Naive thymus-derived CD4-positive, alpha-beta T cell (primary cell): ENCODE results near the gene BATF2. TPM values are rescaled to one million over a fixed set of nuclear protein-coding genes. Genes with fewer than 3 reads are reported as not detected.
"Not testable (repeated sequence)": the region's sequence is repeated elsewhere in the genome, so short reads cannot be mapped to it uniquely, and the experiment has no call there.

Source experiments
- ATAC-seq: fragments of 150-1000 bp; cut with Tn5 transposase; 2 replicates; pipeline ENCODE4 v1.10.0; 2021; ENCODE audit warnings: mild to moderate bottlenecking, moderate library complexity
- CTCF ChIA-PET: fragments of 350-600 bp; sonication (Branson Sonifier 250); formaldehyde crosslinking; loops from one replicate; lab custom pipeline; 2021; ENCODE audit warnings: antibody characterized with exemption; lab: Charles Lee
- POLR2A ChIA-PET: fragments of 350-600 bp; sonication (Branson Sonifier 250); formaldehyde crosslinking; loops from one replicate; lab custom pipeline; 2021; ENCODE audit warnings: antibody characterized with exemption, inconsistent platforms; lab: Charles Lee
- DNase-seq, 9 donors: peaks; one replicate each; pipeline versions ENCODE4 v3.0.0 to v3.0.0-alpha.2; 2020 to 2022; ENCODE audit warnings: mixed read lengths in 1 of 9
- H3K27ac ChIP-seq: one replicate; pipeline ENCODE4 v1.7.0; 2013; ENCODE audit warnings: mild to moderate bottlenecking, low read depth, low read length, moderate library complexity
- H3K27me3 ChIP-seq, 2 donors: one replicate each; pipeline ENCODE4 v1.7.0; 2013; ENCODE audit warnings: low read length in 2 of 2, mild to moderate bottlenecking in 2 of 2, moderate library complexity in 2 of 2; ENCODE audit not compliant: control insufficient read depth in 2 of 2, insufficient read depth in 2 of 2
- H3K36me3 ChIP-seq, 3 experiments: 1 replicate in 2 of 3; 2 replicates in 1 of 3; pipeline ENCODE4 v1.7.0; 2013; ENCODE audit warnings: low read length in 3 of 3, mild to moderate bottlenecking in 3 of 3, moderate library complexity in 1 of 3; ENCODE audit not compliant: insufficient read depth in 3 of 3, control insufficient read depth in 2 of 3
- H3K4me1 ChIP-seq, 2 donors: one replicate each; pipeline ENCODE4 v1.7.0; 2013; ENCODE audit warnings: low read length in 2 of 2, mild to moderate bottlenecking in 2 of 2, moderate library complexity in 1 of 2; ENCODE audit not compliant: control insufficient read depth in 2 of 2, insufficient read depth in 2 of 2
- H3K4me3 ChIP-seq: 2 replicates; pipeline ENCODE4 v1.7.0; 2013; ENCODE audit warnings: mild to moderate bottlenecking, low read length
- H3K9me3 ChIP-seq, 3 experiments: 1 replicate in 2 of 3; 2 replicates in 1 of 3; pipeline ENCODE4 v1.7.0; 2013; ENCODE audit warnings: low read length in 3 of 3; ENCODE audit not compliant: control insufficient read depth in 2 of 3
- H3K27ac Mint-ChIP-seq, 9 donors: one replicate each; pipeline ENCODE4 v1.8.0; 2020 to 2022; ENCODE audit warnings: mixed read lengths in 9 of 9, mild to moderate bottlenecking in 8 of 9, moderate library complexity in 5 of 9, inconsistent platforms in 2 of 9
- H3K27me3 Mint-ChIP-seq, 5 donors: one replicate each; pipeline ENCODE4 v1.8.0; 2021 to 2022; ENCODE audit warnings: mixed read lengths in 5 of 5, mild to moderate bottlenecking in 1 of 5
- H3K36me3 Mint-ChIP-seq, 5 donors: one replicate each; pipeline ENCODE4 v1.8.0; 2020 to 2022; ENCODE audit warnings: mixed read lengths in 5 of 5, mild to moderate bottlenecking in 3 of 5, inconsistent platforms in 1 of 5
- H3K4me1 Mint-ChIP-seq, 7 donors: one replicate each; pipeline ENCODE4 v1.8.0; 2020 to 2022; ENCODE audit warnings: mixed read lengths in 7 of 7, mild to moderate bottlenecking in 3 of 7, inconsistent platforms in 1 of 7
- H3K4me3 Mint-ChIP-seq, 10 donors: one replicate each; pipeline ENCODE4 v1.8.0; 2020 to 2022; ENCODE audit warnings: mild to moderate bottlenecking in 10 of 10, mixed read lengths in 10 of 10, moderate library complexity in 6 of 10, inconsistent platforms in 2 of 10
- H3K9me3 Mint-ChIP-seq, 11 donors: one replicate each; pipeline ENCODE4 v1.8.0; 2020 to 2022; ENCODE audit warnings: mixed read lengths in 11 of 11, mild to moderate bottlenecking in 4 of 11, inconsistent platforms in 1 of 11, moderate library complexity in 1 of 11
- intact Hi-C, 2 donors: fragments of 100-400 bp; cut with micrococcal nuclease; formaldehyde crosslinking; loops; one replicate each; pipeline ENCODE4 v1.15.1; 2023
- polyA plus RNA-seq, 2 donors: library from polyadenylated mRNA; unstranded; fragments of 300-500 nt; fragmentation: Illumina TruSeq; gene quantifications; one replicate each; pipeline ENCODE4 v1.2.3, GENCODE V29; 2021
- total RNA-seq, 6 experiments: library from RNA in 5 of 6; stranded (reverse) in 5 of 6; gene quantifications; 1 replicate in 5 of 6; 2 replicates in 1 of 6; pipeline ENCODE4 v1.2.3 and lab custom pipeline; 2021 to 2026

Gene BATF2
- total and polyA plus RNA-seq, 7 experiments from 2014 or later: 0.39 TPM; not detected in 6

- Mint-ChIP-seq H3K9me3 (no peaks in the 10 kb centered on the region), H3K4me3 (peak within 1 kb of the TSS; percentile 66 to 91 (median 83)), H3K27ac (peak within 1 kb of the TSS; percentile 59 to 95 (median 87)), H3K27me3 (no peaks in the 10 kb centered on the region), H3K36me3 (peaks cover 0 to 3% (median 0%) of the 10 kb centered on the region in 5 donors), H3K4me1 (peaks cover 12 to 24% (median 21%) of the 10 kb centered on the region in 7 donors)
- H3K9me3 ChIP-seq: no peaks in the 10 kb centered on the region
- no peaks in the 10 kb centered on the region for H3K27me3 ChIP-seq
- ChIA-PET POLR2A (interaction anchor here (0.5 to 4.9 kb wide), 14 partner anchors 10 to 249 kb away, joined by 3 to 28 read pairs (median 5); partner anchors contain the start of genes ARL2, FAU, MRPL49 and SAC3D1), CTCF (interaction anchor here (0.6 to 1.6 kb wide), 8 partner anchors 13 to 587 kb away, joined by 3 to 7 read pairs (median 3); partner anchors contain the start of genes FAU, MRPL49, SAC3D1 and ZNHIT2)
- peak within 1 kb of the TSS; percentile 59 for H3K27ac ChIP-seq
- peak; percentile 61 to 95 (median 94) for DNase-seq
- peak within 1 kb of the TSS; percentile 41 for H3K4me3 ChIP-seq
- peak; percentile 97 for ATAC-seq
- peaks cover 0 to 7% (median 0%) of the 10 kb centered on the region in 3 experiments for H3K36me3 ChIP-seq
- H3K4me1 ChIP-seq: peaks cover 9 to 14% of the 10 kb centered on the region in 2 donors
- intact Hi-C loops: loop anchor here (1.0 to 5.0 kb wide), 16 partner anchors 13 to 547 kb away; partner anchors contain the start of genes ARL2 (in 2 of the 2), ATG2A (in 2 of the 2), CDCA5 (in 2 of the 2) and FAU (in 2 of the 2)
Observed at GRCh38 chr11:65027213-65028067, 30.7 kb upstream of the BATF2 start, which contains the start of gene SNX15. Gene SNX15, plus strand, starts transcription at chr11:65027439. Its CDS starts 99 bp downstream, at chr11:65027538.

GRCh38 chr11:65026810-65027209 is 30.0 kb upstream of the BATF2 start:
- no peak for ATAC-seq
- no peaks in the 10 kb centered on the region for H3K9me3 ChIP-seq
- Mint-ChIP-seq H3K27me3 (no peaks in the 10 kb centered on the region), H3K4me1 (peaks cover 12 to 24% (median 20%) of the 10 kb centered on the region in 7 donors), H3K27ac (peak overlapping the region; percentile 59 to 95 (median 87)), H3K36me3 (peaks cover 0 to 6% (median 0%) of the 10 kb centered on the region in 5 donors), H3K9me3 (no peaks in the 10 kb centered on the region), H3K4me3 (peak overlapping the region; percentile 66 to 91 (median 83))
- no peak for DNase-seq
- no peaks in the 10 kb centered on the region for H3K27me3 ChIP-seq
- POLR2A ChIA-PET: interaction anchor here (0.5 to 4.9 kb wide), 9 partner anchors 12 to 249 kb away, joined by 3 to 28 read pairs (median 5); partner anchors contain the start of genes ARL2, SAC3D1, SF1 and ZNHIT2
- peak overlapping the region; percentile 30 for H3K4me3 ChIP-seq
- CTCF ChIA-PET: interaction anchor here (0.6 to 1.6 kb wide), 4 partner anchors 12 to 588 kb away, joined by 3 to 7 read pairs (median 4); partner anchors contain the start of gene ZNHIT2
- peaks cover 0 to 1% (median 0%) of the 10 kb centered on the region in 3 experiments for H3K36me3 ChIP-seq
- H3K4me1 ChIP-seq: peaks cover 9 to 14% of the 10 kb centered on the region in 2 donors
- peak overlapping the region; percentile 59 for H3K27ac ChIP-seq
- intact Hi-C loops: loop anchor here (1.0 to 5.0 kb wide), 16 partner anchors 13 to 548 kb away; partner anchors contain the start of genes ARL2 (in 2 of the 2), ATG2A (in 2 of the 2), CDCA5 (in 2 of the 2) and FAU (in 2 of the 2)

GRCh38 chr11:65023502-65023901 is 26.7 kb upstream of the BATF2 start:
- peaks cover 0 to 21% (median 0%) of the 10 kb centered on the region in 3 experiments for H3K36me3 ChIP-seq
- H3K4me3 Mint-ChIP-seq, H3K4me3 ChIP-seq, H3K9me3 ChIP-seq, ATAC-seq, H3K27ac ChIP-seq, POLR2A ChIA-PET, H3K9me3 Mint-ChIP-seq, H3K27me3 ChIP-seq, intact Hi-C loops, H3K27me3 Mint-ChIP-seq, DNase-seq, H3K36me3 Mint-ChIP-seq: not testable (repeated sequence)
- CTCF ChIA-PET: interaction anchor here (1.0 kb wide), 1 partner anchor 9 kb away, joined by 3 read pairs; the partner anchor contains the start of gene ARL2
- H3K4me1 Mint-ChIP-seq: peaks cover 12 to 21% (median 16%) of the 10 kb centered on the region in 7 donors
- peaks cover 8 to 14% of the 10 kb centered on the region in 2 donors for H3K4me1 ChIP-seq
- H3K27ac Mint-ChIP-seq: peak overlapping the region in 2 of 9 donors; percentile 4 to 15

GRCh38 chr11:65021509-65021908 is 24.7 kb upstream of the BATF2 start:
- ChIA-PET CTCF (no interaction called here), POLR2A (interaction anchor here (1.6 kb wide), 1 partner anchor 17 kb away, joined by 4 read pairs; no protein-coding TSS in a partner anchor)
- Mint-ChIP-seq H3K27me3 (no peaks in the 10 kb centered on the region), H3K27ac (no peak overlapping the region), H3K4me1 (peaks cover 4 to 9% (median 6%) of the 10 kb centered on the region in 7 donors), H3K36me3 (peaks cover 0 to 18% (median 8%) of the 10 kb centered on the region in 5 donors), H3K9me3 (no peaks in the 10 kb centered on the region), H3K4me3 (no peak overlapping the region)
- H3K4me3 ChIP-seq: no peak overlapping the region
- intact Hi-C loops: no loop called here
- no peak overlapping the region for H3K27ac ChIP-seq
- peaks cover 0 to 26% (median 0%) of the 10 kb centered on the region in 3 experiments for H3K36me3 ChIP-seq
- no peak for ATAC-seq
- H3K9me3 ChIP-seq: no peaks in the 10 kb centered on the region
- no peak for DNase-seq
- H3K4me1 ChIP-seq: no peaks in the 10 kb centered on the region
- H3K27me3 ChIP-seq: no peaks in the 10 kb centered on the region

- Histone ChIP-seq H3K27me3 (no peaks in the 10 kb centered on the region), H3K4me1 (no peaks in the 10 kb centered on the region), H3K36me3 (peaks cover 0 to 26% (median 0%) of the 10 kb centered on the region in 3 experiments), H3K4me3 (no peak overlapping the region), H3K27ac (no peak overlapping the region), H3K9me3 (no peaks in the 10 kb centered on the region)
- no peak for ATAC-seq
- H3K27ac Mint-ChIP-seq: no peak overlapping the region
- H3K27me3 Mint-ChIP-seq: no peaks in the 10 kb centered on the region
- H3K9me3 Mint-ChIP-seq: no peaks in the 10 kb centered on the region
- DNase-seq: no peak
- no peak overlapping the region for H3K4me3 Mint-ChIP-seq
- peaks cover 6 to 14% (median 10%) of the 10 kb centered on the region in 7 donors for H3K4me1 Mint-ChIP-seq
- intact Hi-C loops: no loop called here
- POLR2A ChIA-PET: interaction anchor here (1.6 kb wide), 1 partner anchor 17 kb away, joined by 4 read pairs; no protein-coding TSS in a partner anchor
- CTCF ChIA-PET: no interaction called here
- peaks cover 0 to 19% (median 10%) of the 10 kb centered on the region in 5 donors for H3K36me3 Mint-ChIP-seq
Observed at GRCh38 chr11:65021003-65021402, 24.2 kb upstream of the BATF2 start.

- Mint-ChIP-seq H3K9me3 (no peaks in the 10 kb centered on the region), H3K36me3 (peaks cover 0 to 19% (median 10%) of the 10 kb centered on the region in 5 donors), H3K27me3 (no peaks in the 10 kb centered on the region), H3K4me3 (no peak overlapping the region), H3K4me1 (peaks cover 12 to 21% (median 18%) of the 10 kb centered on the region in 7 donors), H3K27ac (no peak overlapping the region)
- peaks cover 0 to 2% of the 10 kb centered on the region in 2 donors for H3K4me1 ChIP-seq
- no peak for ATAC-seq
- POLR2A ChIA-PET: no interaction called here
- no peaks in the 10 kb centered on the region for H3K9me3 ChIP-seq
- H3K27me3 ChIP-seq: no peaks in the 10 kb centered on the region
- peaks cover 0 to 26% (median 0%) of the 10 kb centered on the region in 3 experiments for H3K36me3 ChIP-seq
- no peak overlapping the region for H3K4me3 ChIP-seq
- intact Hi-C loops: no loop called here
- H3K27ac ChIP-seq: no peak overlapping the region
- CTCF ChIA-PET: no interaction called here
- no peak for DNase-seq
Observed at GRCh38 chr11:65019824-65020223, 23.1 kb upstream of the BATF2 start.
